Measurements from ENCODE around the gene CDKL4.
"Not testable (repeated sequence)": the region's sequence is repeated elsewhere in the genome, so short reads cannot be mapped to it uniquely, and the experiment has no call there.

CDKL4 gene

GRCh38 chr2:39228413-39229209 lies 15.2 kb downstream of the CDKL4 start:
- peak; percentile 68 for DNase-seq (ENCODE audit: low read depth)

- peak; percentile 60 for DNase-seq (ENCODE audit: low read depth)
Observed at GRCh38 chr2:39227628-39228412, 15.9 kb downstream of the CDKL4 start.

DNA sequence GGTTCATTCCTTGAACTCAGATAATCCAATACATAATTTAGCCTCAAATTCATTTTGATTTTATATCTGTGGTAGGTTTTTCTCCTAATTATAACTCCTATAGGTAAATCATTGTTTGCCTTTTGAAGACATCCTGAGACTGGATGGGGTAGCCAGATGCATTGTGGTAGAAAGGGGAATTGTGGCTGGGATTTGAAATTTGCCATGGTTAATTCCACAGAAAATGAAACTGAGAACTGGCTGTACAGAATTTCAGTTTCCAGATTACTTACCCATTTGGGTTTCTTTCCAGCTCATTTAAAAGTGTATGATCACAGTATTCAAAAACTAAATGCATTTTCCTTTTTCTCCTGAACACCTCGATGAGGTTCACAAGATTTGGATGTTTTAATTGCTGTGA lies 18.2 kb downstream of the CDKL4 start:
- no peak for DNase-seq (ENCODE audit: low read depth)

GRCh38 chr2:39223909-39224308 lies 19.9 kb downstream of the CDKL4 start:
- DNase-seq (ENCODE audit: low read depth): no peak

DNA sequence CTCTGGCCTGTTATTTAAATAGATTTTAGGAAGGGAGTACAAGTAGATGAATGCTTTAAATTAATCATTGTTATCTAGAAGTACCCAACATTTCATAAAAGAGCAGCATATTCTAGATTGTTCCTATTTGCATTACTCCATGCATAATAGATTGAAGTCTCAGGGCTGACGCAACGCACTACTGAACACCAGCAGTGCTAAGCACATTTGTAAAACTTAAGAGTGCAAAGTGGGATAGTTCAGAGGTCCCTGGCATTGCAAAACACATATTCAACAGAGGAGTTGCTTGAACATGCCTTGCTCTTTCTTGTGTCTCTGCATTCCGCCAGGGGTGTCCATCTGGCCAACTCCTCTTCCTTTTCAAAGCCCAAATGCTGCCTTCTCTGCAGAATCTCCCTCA lies 22.3 kb downstream of the CDKL4 start:
- no peak for DNase-seq (ENCODE audit: low read depth)

DNA sequence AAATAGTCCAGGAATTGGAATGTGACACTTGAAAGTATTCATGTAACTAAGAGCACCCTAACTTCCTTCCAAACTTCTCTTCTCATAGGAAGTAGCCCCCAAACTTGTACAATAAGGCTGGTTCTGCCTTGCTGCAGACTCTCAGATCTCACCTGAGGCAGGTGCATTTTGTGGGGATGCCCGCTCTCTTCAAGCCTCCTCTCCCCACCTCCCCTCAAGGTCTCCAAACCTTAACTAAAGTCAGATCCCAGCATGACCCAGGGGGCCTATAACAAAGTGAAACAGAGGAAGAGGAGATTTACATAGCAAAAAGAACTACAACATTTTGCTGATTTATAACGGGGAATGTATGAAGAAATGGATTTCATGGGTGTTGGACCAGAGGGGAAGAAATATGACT lies 23.6 kb downstream of the CDKL4 start:
- DNase-seq (ENCODE audit: low read depth): no peak

DNA sequence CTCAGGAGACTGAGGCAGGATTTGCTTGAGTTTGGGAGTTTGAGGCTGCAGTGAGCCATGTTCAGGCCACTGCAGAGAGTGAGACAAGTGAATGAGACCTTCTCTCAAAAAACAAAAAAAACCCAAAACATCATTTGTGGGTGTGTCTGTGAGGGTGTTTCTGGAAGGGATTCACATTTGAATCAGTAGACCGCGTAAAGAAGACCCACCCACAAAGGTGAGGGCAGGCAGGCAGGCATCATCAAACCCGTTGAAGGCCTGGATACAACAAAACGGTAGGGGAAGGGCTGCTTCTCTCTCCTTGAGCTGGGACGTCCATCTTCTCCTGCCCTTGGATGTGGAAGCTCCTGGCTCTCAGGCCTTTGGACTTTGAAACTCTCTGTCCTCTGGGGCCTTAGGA lies 25.4 kb downstream of the CDKL4 start:
- DNase-seq (ENCODE audit: low read depth): no peak

DNA sequence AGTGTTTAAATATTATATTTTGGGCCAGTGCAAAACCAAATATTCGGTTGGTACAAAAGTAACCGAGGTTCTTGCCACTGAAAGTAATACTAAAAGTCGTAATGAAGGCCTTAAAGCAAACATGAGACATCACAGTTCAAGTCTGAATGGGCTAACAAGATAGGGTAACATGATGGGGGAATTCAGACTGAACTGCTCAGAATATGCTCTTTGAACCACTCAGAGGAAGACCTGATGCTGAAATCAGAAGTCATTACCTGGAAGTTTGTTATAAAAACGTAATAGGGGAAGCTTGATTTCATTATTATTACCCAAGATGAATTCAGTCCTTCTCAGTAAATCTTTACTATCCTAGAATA lies 26.6 kb downstream of the CDKL4 start:
- DNase-seq (ENCODE audit: low read depth): no peak

DNA sequence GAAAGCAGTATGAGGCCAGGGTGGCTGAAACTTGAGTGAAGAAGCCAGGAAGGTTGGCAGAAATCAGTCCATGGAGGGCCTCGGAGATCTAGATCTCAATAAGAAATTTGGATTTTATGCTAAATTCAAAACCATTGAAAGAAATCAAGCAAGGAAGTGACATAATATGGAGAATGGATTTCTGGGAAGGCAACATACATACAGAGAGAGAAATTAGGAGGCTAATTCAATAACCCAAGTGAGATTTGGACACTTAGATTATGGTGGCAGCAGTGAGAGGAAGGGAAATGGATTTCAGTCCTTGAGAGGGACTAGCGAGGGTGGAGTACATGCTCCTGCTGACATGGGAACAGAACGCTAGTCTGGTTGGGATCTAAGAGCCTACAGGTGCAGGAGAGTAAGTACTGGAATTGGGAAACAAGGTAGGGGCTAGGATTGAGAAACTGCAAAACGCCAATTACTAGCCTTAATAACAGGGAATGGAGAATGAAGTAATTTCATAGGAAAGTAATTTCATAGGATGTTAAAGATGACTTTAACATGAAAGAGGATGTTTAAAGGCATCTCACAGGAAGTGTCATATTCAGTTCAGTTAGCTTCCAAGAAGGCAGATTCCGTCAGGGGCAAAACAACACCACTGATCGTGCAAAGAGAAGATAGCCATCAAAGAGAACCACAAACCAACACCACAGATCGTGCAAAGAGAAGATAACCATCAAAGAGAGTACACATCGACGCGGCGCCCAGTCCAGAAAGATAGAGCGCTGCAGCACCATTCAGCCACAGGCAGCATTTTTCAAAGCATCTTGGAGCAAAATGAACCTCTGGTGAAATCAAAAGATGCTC lies 27.2 kb downstream of the CDKL4 start:
- peak; percentile 88 for DNase-seq (ENCODE audit: low read depth)

- DNase-seq (ENCODE audit: low read depth): no peak
Observed at GRCh38 chr2:39215545-39215944, 28.2 kb downstream of the CDKL4 start.

DNA sequence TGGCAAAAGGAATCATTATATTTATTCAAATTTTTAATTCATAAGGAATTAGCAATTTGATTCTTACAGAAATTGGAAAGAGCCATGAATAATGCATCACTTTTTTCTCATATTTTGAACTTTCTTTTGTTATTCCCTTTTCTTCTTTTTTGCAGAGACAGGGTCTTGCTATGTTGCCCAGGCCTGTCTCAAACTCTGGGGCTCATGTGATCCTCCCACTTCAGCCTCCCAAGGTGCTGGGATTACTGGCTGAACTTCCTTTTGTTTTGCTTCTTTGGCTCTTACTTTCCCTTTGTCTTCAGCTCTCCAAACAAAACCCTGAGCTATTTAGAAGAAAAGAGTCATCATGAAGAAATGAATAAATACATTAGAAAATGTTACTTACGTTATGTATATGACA lies 30.8 kb downstream of the CDKL4 start:
- no peak for DNase-seq (ENCODE audit: low read depth)

DNA sequence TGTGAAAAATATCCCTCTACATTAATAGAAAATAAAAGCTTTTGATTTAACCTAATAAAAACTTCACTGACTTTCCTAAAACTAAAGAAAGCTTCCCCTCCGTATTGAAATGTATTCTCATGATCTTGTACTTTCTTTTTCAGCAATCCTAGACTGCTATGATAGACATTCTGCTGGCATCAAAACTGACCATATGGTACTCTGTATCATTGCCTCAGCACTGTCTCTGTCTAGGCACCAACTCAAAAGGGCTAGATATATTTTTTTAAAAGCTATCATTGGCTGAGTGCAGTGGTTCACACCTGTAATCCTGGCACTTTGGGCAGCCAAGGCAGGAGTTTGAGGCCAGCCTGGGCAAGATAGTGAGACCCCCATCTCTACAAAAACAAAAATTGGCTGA lies 32.9 kb downstream of the CDKL4 start:
- no peak for DNase-seq (ENCODE audit: low read depth)

DNA sequence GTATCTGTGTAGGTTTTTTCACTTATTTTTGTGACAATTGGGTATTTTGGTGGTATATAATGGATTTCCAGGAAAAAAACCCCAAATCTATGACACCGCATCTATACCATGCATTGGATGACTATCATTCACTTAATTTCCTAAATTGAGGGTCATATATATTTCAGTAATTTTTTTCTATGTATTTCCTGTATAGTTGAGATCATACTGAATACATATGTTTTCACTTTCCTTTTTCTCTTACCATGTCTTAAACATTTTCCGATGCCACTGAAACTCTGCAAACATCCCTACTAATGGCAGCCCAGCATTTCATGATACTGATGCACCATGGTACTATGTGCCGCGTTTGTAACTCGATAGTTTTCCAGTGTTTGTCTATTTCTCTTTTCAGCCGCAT lies 40.4 kb downstream of the CDKL4 start:
- no peak for DNase-seq (ENCODE audit: low read depth)

DNA sequence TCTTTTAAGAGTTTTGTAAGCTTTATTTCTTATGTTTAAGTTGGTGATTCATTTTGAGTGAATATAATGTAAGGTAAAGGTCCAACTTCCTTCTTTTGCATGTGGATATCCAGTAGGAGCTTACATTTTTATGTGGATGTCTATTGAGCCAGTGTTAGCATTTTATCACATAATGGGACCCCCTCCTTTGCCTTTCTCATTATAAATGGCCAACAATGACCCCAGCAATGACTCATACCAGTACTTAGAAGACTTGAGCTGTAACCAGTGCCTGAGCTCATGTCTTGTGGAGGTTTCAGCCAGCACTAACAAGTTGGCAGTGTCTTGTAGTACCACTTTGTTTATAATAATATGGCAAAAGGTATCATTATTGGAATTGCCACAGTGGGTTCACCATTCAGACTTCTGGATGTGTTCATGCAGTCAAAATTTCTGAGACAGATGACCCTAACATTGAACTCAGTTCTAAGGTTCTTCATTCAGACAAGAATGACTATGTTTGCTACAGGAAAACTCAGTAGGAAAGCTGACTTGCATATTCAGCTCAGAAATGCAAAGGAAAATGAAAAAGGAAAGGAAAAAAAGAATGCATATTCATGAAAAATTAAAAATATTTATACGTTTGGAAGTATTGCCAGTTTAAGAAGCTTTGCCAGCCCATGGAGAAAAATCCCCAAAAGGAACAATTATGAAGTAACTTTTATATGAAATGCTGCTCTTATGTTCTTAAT lies 41.0 kb downstream of the CDKL4 start:
- DNase-seq (ENCODE audit: low read depth): no peak

DNA sequence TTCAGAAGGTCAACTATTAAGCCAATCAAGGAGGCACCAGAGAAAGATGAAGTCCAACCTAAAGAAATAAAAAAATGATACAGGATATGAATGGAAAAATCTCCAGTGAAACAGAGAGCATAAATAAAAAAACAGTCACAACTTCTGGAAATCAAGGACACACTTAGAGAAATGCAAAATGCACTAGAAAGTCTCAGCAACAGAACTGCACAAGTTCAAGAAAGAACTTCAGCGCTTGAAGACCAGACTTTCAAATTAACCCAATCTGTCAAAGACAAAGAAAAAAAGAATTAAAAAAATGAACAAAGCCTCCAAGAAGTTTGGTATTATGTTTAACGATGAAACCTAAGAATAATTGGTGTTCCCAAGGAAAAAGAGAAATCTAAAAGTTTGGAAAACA lies 46.8 kb downstream of the CDKL4 start:
- not testable (repeated sequence) for DNase-seq (ENCODE audit: low read depth)

- no peak for DNase-seq (ENCODE audit: low read depth)
Observed at GRCh38 chr2:39194686-39195085, 49.1 kb downstream of the CDKL4 start.

- DNase-seq (ENCODE audit: low read depth): no peak
Observed at GRCh38 chr2:39188960-39189494, 54.7 kb downstream of the CDKL4 start.

- DNase-seq (ENCODE audit: low read depth): no peak
Observed at GRCh38 chr2:39183673-39184072, 60.1 kb downstream of the CDKL4 start.

GRCh38 chr2:39181297-39181696 lies 62.5 kb downstream of the CDKL4 start:
- DNase-seq (ENCODE audit: low read depth): no peak

- DNase-seq (ENCODE audit: low read depth): no peak
Observed at GRCh38 chr2:39179974-39180960, 63.5 kb downstream of the CDKL4 start.

All from CMK (cell line).